ENCODE measurements around the gene HOXB7.

DNA sequence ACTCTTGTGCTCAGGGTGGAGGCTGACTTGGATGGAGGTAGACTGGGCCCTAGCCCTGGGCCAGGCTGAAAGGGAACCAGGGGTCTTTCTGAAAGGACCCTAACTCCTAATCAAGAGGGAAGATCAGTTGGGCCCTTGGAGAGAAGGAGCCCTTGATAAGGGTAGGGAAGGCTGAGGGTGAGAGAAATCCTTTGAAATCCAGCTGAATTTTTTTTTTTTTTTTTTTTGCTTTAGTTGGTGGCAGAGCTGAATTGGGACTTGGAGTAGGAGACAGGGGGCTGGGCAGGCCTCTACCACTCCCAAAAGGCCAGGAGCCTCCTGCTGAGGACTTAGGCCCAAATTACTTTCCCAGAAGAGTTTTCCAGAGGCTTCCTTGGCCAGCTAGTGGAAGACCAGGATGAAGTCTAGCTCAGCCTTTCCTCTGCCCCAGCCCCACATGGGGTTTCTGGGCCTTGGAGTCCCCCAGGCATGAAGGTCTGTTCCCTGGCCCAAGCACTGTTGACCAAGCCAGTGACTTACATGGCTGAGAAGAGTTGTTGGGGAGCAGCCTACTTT is 20.1 kb downstream of the HOXB7 start:
- TF ChIP-seq YY1 (IDR thresholded peaks at IDR 0.05; ENCODE audit: low read depth, low read length) (no peak), TAF1 (IDR thresholded peaks at IDR 0.05; ENCODE audit: borderline replicate concordance, low read depth, low read length) (no peak), MXI1 (IDR thresholded peaks at IDR 0.05; ENCODE audit: low read depth, low read length) (no peak)
- TF ChIP-seq, protein P1, sequence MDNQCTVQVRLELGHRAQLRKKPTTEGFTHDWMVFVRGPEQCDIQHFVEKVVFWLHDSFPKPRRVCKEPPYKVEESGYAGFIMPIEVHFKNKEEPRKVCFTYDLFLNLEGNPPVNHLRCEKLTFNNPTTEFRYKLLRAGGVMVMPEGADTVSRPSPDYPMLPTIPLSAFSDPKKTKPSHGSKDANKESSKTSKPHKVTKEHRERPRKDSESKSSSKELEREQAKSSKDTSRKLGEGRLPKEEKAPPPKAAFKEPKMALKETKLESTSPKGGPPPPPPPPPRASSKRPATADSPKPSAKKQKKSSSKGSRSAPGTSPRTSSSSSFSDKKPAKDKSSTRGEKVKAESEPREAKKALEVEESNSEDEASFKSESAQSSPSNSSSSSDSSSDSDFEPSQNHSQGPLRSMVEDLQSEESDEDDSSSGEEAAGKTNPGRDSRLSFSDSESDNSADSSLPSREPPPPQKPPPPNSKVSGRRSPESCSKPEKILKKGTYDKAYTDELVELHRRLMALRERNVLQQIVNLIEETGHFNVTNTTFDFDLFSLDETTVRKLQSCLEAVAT (IDR thresholded peaks at IDR 0.05), result no peak

All from GM12878 (cell line).